Endothelial cell of umbilical vein (primary cell): ENCODE measurements around the gene GLI3. TPM values are rescaled to one million over a fixed set of nuclear protein-coding genes. Genes with fewer than 3 reads are reported as not detected.

ENCODE experiments used
- BruUV-seq: library from RNA; stranded (reverse); fragments of 400-500 nt; replicated peaks from 2 replicates; lab custom pipeline; 2021; lab: Mats Ljungman, UMichigan
- CTCF ChIA-PET: fragments of 300-600, 350-600 bp; sonication (Branson Sonifier 250); formaldehyde crosslinking; loops from one replicate; lab custom pipeline; 2021; ENCODE audit warnings: antibody characterized with exemption, inconsistent platforms; lab: Charles Lee
- POLR2A ChIA-PET: fragments of 300-600, 350-600 bp; sonication (Branson Sonifier 250); formaldehyde crosslinking; loops from one replicate; lab custom pipeline; 2021; ENCODE audit warnings: antibody characterized with exemption, inconsistent platforms; lab: Charles Lee
- DNase-seq: peaks from one replicate; pipeline ENCODE4 v3.0.0-alpha.2; 2011; ENCODE audit warnings: low read depth, low spot score
- FAIRE-seq: peaks from 2 replicates; lab custom pipeline; 2011; peaks lifted over from hg19 to GRCh38; lab: Jason Lieb, UNC
- H2AFZ ChIP-seq: 2 replicates; pipeline ENCODE4 v1.6.0; 2012; ENCODE audit warnings: low read depth, low read length, control low read depth, inconsistent platforms
- H3K27ac ChIP-seq: 2 replicates; pipeline ENCODE4 v1.5.1; 2011; ENCODE audit warnings: low read depth, mild to moderate bottlenecking, control low read depth, low read length, moderate library complexity; ENCODE audit not compliant: insufficient read depth
- H3K27me3 ChIP-seq, 2 experiments: 2 replicates each; pipeline versions ENCODE4 v1.6.0 to v1.6.1; 2011; ENCODE audit warnings: low read length in 2 of 2, mixed read lengths in 1 of 2; ENCODE audit not compliant: control insufficient read depth in 2 of 2, insufficient read depth in 2 of 2
- H3K36me3 ChIP-seq, 2 experiments: 2 replicates in 1 of 2; 3 replicates in 1 of 2; pipeline ENCODE4 v1.5.1; 2011; ENCODE audit warnings: low read length in 2 of 2, mild to moderate bottlenecking in 1 of 2, moderate library complexity in 1 of 2; ENCODE audit not compliant: control insufficient read depth in 2 of 2, insufficient read depth in 2 of 2; ENCODE audit errors: extremely low read depth in 1 of 2
- H3K4me1 ChIP-seq: 3 replicates; pipeline ENCODE4 v1.5.1; 2011; ENCODE audit warnings: mild to moderate bottlenecking, low read length; ENCODE audit not compliant: control insufficient read depth, insufficient read depth; ENCODE audit errors: extremely low read depth
- H3K4me2 ChIP-seq: 2 replicates; pipeline ENCODE4 v1.6.1; 2011; ENCODE audit warnings: low read length, control low read depth, mixed read lengths; ENCODE audit not compliant: insufficient read depth
- H3K4me3 ChIP-seq, 3 experiments: fragments of 200-600 bp in 1 of 3; sonication (generic), shearing (Covaris generic) in 1 of 3; replicated peaks in 1 of 3; 2 replicates each; pipeline ENCODE4 v1.5.1; 2011 to 2016; ENCODE audit warnings: control low read depth in 3 of 3, low read length in 3 of 3, mild to moderate bottlenecking in 2 of 3, inconsistent platforms in 1 of 3, low read depth in 1 of 3, moderate library complexity in 1 of 3; ENCODE audit not compliant: insufficient read depth in 1 of 3
- H3K79me2 ChIP-seq: 2 replicates; pipeline ENCODE4 v1.6.0; 2012; ENCODE audit warnings: low read length, inconsistent platforms; ENCODE audit not compliant: control insufficient read depth, insufficient read depth
- H3K9ac ChIP-seq: replicated peaks from 2 replicates; pipeline ENCODE3; 2011; ENCODE audit warnings: low read length, control low read depth; ENCODE audit not compliant: insufficient read depth; ENCODE audit errors: extremely low read depth
- H3K9me1 ChIP-seq: replicated peaks from 3 replicates; pipeline ENCODE4 v1.6.0; 2011; ENCODE audit warnings: mild to moderate bottlenecking, low read length; ENCODE audit not compliant: control insufficient read depth, insufficient read depth; ENCODE audit errors: extremely low read depth
- H3K9me3 ChIP-seq: replicated peaks from 2 replicates; pipeline ENCODE4 v1.5.1; 2012; ENCODE audit warnings: low read length, inconsistent platforms; ENCODE audit not compliant: control insufficient read depth, insufficient read depth
- H4K20me1 ChIP-seq: replicated peaks from 2 replicates; pipeline ENCODE3; 2011; ENCODE audit warnings: mild to moderate bottlenecking, low read length; ENCODE audit not compliant: control insufficient read depth, insufficient read depth; ENCODE audit errors: extremely low read depth
- EZH2 ChIP-seq: IDR thresholded peaks from 2 replicates; pipeline ENCODE4 v1.6.1; 2012; ENCODE audit warnings: borderline replicate concordance, low read depth, mild to moderate bottlenecking, moderate library complexity, low read length, inconsistent platforms; ENCODE audit not compliant: severe bottlenecking
- GATA2 ChIP-seq: IDR thresholded peaks from 2 replicates; pipeline ENCODE4 v1.7.0; 2011; ENCODE audit warnings: low read depth, mild to moderate bottlenecking, moderate library complexity, mixed read lengths, low read length; ENCODE audit not compliant: insufficient read length, insufficient read depth
- JUN ChIP-seq: IDR thresholded peaks from 2 replicates; pipeline ENCODE4 v1.6.1; 2011; ENCODE audit warnings: borderline replicate concordance, low read depth; ENCODE audit not compliant: insufficient read length, insufficient read depth
- MAX ChIP-seq: IDR thresholded peaks from 2 replicates; pipeline ENCODE4 v1.6.1; 2011; ENCODE audit not compliant: insufficient read depth, insufficient read length
- MYC ChIP-seq: IDR thresholded peaks from one replicate; pipeline ENCODE4 v1.6.1; 2011; ENCODE audit warnings: mild to moderate bottlenecking, low read depth, low read length
- POLR2A ChIP-seq: IDR thresholded peaks from 2 replicates; pipeline ENCODE4 v1.6.1; 2012; ENCODE audit warnings: low read depth, mild to moderate bottlenecking, control low read depth, low read length
- POLR2AphosphoS5 ChIP-seq: IDR thresholded peaks from 2 replicates; pipeline ENCODE4 v1.6.1; 2012; ENCODE audit warnings: low read depth, mild to moderate bottlenecking, control low read depth, low read length, moderate library complexity; ENCODE audit not compliant: insufficient read depth
- dilution Hi-C: fragments of 300-500 bp; cut with MboI; formaldehyde crosslinking; loops from one replicate; pipeline ENCODE4 v1.15.0; 2019; ENCODE audit warnings: low sequenced_read_pairs; ENCODE audit not compliant: extremely low pct_ligation_motif_present
- intact Hi-C: fragments of 100-400 bp; cut with micrococcal nuclease; formaldehyde crosslinking; loops from one replicate; pipeline ENCODE4 v1.10.0; 2022
- polyA plus RNA-seq, 4 experiments: library from polyadenylated mRNA; depleted of rRNA in 3 of 4; stranded (reverse) in 3 of 4; unstranded in 1 of 4; fragments of >200 nt; gene quantifications; 2 replicates each; pipeline versions ENCODE4 v1.2.1 to v1.2.3, GENCODE V29; 2011 to 2012; ENCODE audit warnings: missing spikeins in 1 of 4
- total RNA-seq: library from RNA; stranded (reverse); gene quantifications from 2 replicates; pipeline ENCODE4 v1.2.3, GENCODE V29; 2021
- TF ChIP-seq, protein P1 (sequence below), 2 donors: IDR thresholded peaks; 1 replicate in 1 of 2; 2 replicates in 1 of 2; pipeline ENCODE4 v1.5.1; 2011; ENCODE audit warnings: low read length in 2 of 2, mild to moderate bottlenecking in 2 of 2, moderate library complexity in 2 of 2, control low read depth in 1 of 2, inconsistent platforms in 1 of 2, low read depth in 1 of 2; ENCODE audit not compliant: insufficient read depth in 1 of 2; ENCODE audit errors: extremely low read depth in 1 of 2

The GLI3 gene
- total and polyA plus RNA-seq, 2 donors (not counting 3 experiments of a cell fraction or from before 2014, with no cell fraction given): 6.0 to 24.9 TPM

DNA sequence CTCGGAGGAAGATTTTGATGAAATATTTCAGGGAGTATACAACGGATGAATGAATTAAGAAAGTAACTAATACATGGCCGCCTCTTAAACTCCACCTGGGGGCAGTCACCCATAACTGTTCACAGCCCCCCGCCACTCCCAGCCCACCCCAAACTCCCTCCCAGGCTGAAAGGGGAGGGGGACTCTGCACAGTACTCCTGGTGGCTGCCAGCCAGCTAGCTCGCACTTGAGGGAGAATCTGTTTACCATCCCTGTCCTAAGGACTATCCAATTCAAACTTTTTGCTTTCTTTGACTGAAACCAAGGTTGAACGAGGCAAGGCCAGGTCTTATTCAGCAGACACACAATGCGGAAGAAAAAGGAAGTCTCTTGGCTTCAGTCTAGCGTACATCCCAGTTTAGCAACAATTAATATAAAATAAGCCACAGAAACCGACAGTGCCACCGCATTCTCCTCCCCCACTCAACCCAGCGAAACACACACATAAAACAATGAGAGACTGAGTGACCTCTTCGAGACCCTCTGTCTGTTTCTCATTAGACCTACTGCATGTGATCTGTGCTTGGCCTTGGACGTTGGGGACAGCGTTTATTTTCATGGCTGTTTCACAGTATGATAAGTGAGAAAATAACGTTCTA, 219.5 kb downstream of the GLI3 start:
- no peak for DNase-seq
- H3K4me1 ChIP-seq: no peaks in the 10 kb centered on the region
- no peaks in the 10 kb centered on the region for H3K9me1 ChIP-seq
- no peaks in the 10 kb centered on the region for H3K79me2 ChIP-seq
- no peak overlapping the region for H2AFZ ChIP-seq
- CTCF ChIA-PET: interaction anchor here (1.0 kb wide), 1 partner anchor 39 kb away, joined by 4 read pairs; no protein-coding TSS in a partner anchor
- dilution Hi-C loops (no loop called here), intact Hi-C loops (loop anchor here (10.0 kb wide), 1 partner anchor 307 kb away; no protein-coding TSS in a partner anchor)
- no peak overlapping the region for H3K27ac ChIP-seq
- TF ChIP-seq, protein P1, sequence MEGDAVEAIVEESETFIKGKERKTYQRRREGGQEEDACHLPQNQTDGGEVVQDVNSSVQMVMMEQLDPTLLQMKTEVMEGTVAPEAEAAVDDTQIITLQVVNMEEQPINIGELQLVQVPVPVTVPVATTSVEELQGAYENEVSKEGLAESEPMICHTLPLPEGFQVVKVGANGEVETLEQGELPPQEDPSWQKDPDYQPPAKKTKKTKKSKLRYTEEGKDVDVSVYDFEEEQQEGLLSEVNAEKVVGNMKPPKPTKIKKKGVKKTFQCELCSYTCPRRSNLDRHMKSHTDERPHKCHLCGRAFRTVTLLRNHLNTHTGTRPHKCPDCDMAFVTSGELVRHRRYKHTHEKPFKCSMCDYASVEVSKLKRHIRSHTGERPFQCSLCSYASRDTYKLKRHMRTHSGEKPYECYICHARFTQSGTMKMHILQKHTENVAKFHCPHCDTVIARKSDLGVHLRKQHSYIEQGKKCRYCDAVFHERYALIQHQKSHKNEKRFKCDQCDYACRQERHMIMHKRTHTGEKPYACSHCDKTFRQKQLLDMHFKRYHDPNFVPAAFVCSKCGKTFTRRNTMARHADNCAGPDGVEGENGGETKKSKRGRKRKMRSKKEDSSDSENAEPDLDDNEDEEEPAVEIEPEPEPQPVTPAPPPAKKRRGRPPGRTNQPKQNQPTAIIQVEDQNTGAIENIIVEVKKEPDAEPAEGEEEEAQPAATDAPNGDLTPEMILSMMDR (IDR thresholded peaks at IDR 0.05; ENCODE audit: extremely low read depth in 1 of 2, insufficient read depth in 1 of 2, low read depth in 1 of 2, low read length in 2 of 2): no peak
- H3K36me3 ChIP-seq: peaks cover 0 to 2% of the 10 kb centered on the region in 2 experiments
- no peak overlapping the region for H3K4me3 ChIP-seq
- H3K9me3 ChIP-seq: no peaks in the 10 kb centered on the region
- H3K4me2 ChIP-seq: no peak overlapping the region
- no peaks in the 10 kb centered on the region for H4K20me1 ChIP-seq
- no TSS peak for BruUV-seq
- H3K27me3 ChIP-seq: no peaks in the 10 kb centered on the region
- no peak overlapping the region for H3K9ac ChIP-seq
- no peak for FAIRE-seq
- POLR2A ChIA-PET: no interaction called here

GRCh38 chr7:42016517-42016916, 220.5 kb downstream of the GLI3 start:
- Histone ChIP-seq H3K9ac (no peak overlapping the region), H3K9me3 (no peaks in the 10 kb centered on the region), H3K27me3 (no peaks in the 10 kb centered on the region), H3K9me1 (no peaks in the 10 kb centered on the region), H3K27ac (no peak overlapping the region), H3K4me2 (no peak overlapping the region), H3K36me3 (peaks cover 0 to 2% of the 10 kb centered on the region in 2 experiments), H3K4me3 (no peak overlapping the region), H2AFZ (no peak overlapping the region), H3K4me1 (no peaks in the 10 kb centered on the region), H4K20me1 (no peaks in the 10 kb centered on the region), H3K79me2 (no peaks in the 10 kb centered on the region)
- dilution Hi-C loops (no loop called here), intact Hi-C loops (loop anchor here (10.0 kb wide), 1 partner anchor 308 kb away; no protein-coding TSS in a partner anchor)
- TF ChIP-seq MYC (no peak), EZH2 (no peak), POLR2AphosphoS5 (no peak), GATA2 (no peak), MAX (no peak), POLR2A (no peak), JUN (no peak)
- TF ChIP-seq, protein P1 (IDR thresholded peaks at IDR 0.05; ENCODE audit: extremely low read depth in 1 of 2, insufficient read depth in 1 of 2, low read depth in 1 of 2, low read length in 2 of 2): no peak
- FAIRE-seq (no peak), DNase-seq (no peak)
- BruUV-seq: no TSS peak
- ChIA-PET CTCF (interaction anchor here (1.0 kb wide), 1 partner anchor 38 kb away, joined by 4 read pairs; no protein-coding TSS in a partner anchor), POLR2A (no interaction called here)
